B cell (primary cell): ENCODE results near the gene TBC1D14. TPM values are rescaled to one million over a fixed set of nuclear protein-coding genes. Genes with fewer than 3 reads are reported as not detected.

Experiments
- ATAC-seq: fragments of 200-7000 bp; cut with Tn5 transposase; one replicate; pipeline ENCODE4 v1.10.0; 2021; ENCODE audit warnings: low read depth, mild to moderate bottlenecking, moderate number of reproducible peaks, moderate library complexity
- CTCF ChIA-PET: fragments of 350-600 bp; sonication (Branson Sonifier 250); formaldehyde crosslinking; loops from one replicate; lab custom pipeline; 2021; ENCODE audit warnings: antibody characterized with exemption, inconsistent platforms; lab: Charles Lee
- POLR2A ChIA-PET: fragments of 350-600 bp; sonication (Branson Sonifier 250); formaldehyde crosslinking; loops from one replicate; lab custom pipeline; 2021; ENCODE audit warnings: antibody characterized with exemption; lab: Charles Lee
- DNase-seq: peaks from one replicate; pipeline ENCODE4 v3.0.0; 2013
- H2AFZ ChIP-seq: 2 replicates; pipeline ENCODE4 v1.6.1; 2012; ENCODE audit warnings: mild to moderate bottlenecking, low read depth, low read length; ENCODE audit not compliant: insufficient read depth, poor library complexity, severe bottlenecking
- H3K27ac ChIP-seq, 2 donors: 1 replicate in 1 of 2; 2 replicates in 1 of 2; pipeline ENCODE4 v1.5.1; 2012 to 2013; ENCODE audit warnings: low read length in 2 of 2, mild to moderate bottlenecking in 2 of 2, moderate library complexity in 1 of 2
- H3K27me3 ChIP-seq, 4 experiments: fragments of 200-600 bp in 1 of 4; sonication (generic) in 1 of 4; replicated peaks in 1 of 4; 1 replicate in 2 of 4; 2 replicates in 2 of 4; pipeline versions ENCODE4 v1.6.1 to v1.7.0; 2013 to 2016; ENCODE audit warnings: low read length in 3 of 4, mild to moderate bottlenecking in 2 of 4, mixed read lengths in 1 of 4, moderate library complexity in 1 of 4; ENCODE audit not compliant: insufficient read depth in 4 of 4, control insufficient read depth in 3 of 4; ENCODE audit errors: control extremely low read depth in 1 of 4
- H3K36me3 ChIP-seq, 2 experiments: replicated peaks in 1 of 2; 1 replicate in 1 of 2; 2 replicates in 1 of 2; pipeline versions ENCODE4 v1.6.1 to v1.7.1; 2013; ENCODE audit warnings: low read length in 1 of 2; ENCODE audit not compliant: insufficient read depth in 2 of 2, control insufficient read depth in 1 of 2; ENCODE audit errors: control extremely low read depth in 1 of 2, extremely low read depth in 1 of 2
- H3K4me1 ChIP-seq, 2 donors: fragments of 200-600 bp in 1 of 2; sonication (generic) in 1 of 2; 1 replicate in 1 of 2; 2 replicates in 1 of 2; pipeline versions ENCODE4 v1.5.1 to v1.6.1; 2013 to 2017; ENCODE audit warnings: low read length in 2 of 2; ENCODE audit not compliant: control insufficient read depth in 2 of 2, insufficient read depth in 2 of 2
- H3K4me2 ChIP-seq: replicated peaks from 2 replicates; pipeline ENCODE3; 2012; ENCODE audit warnings: mild to moderate bottlenecking, low read depth, low read length; ENCODE audit not compliant: poor library complexity, severe bottlenecking
- H3K4me3 ChIP-seq, 5 experiments: fragments of 200-600 bp in 1 of 5; sonication (generic) in 1 of 5; 1 replicate in 3 of 5; 2 replicates in 2 of 5; pipeline versions ENCODE4 v1.5.1 to v1.7.0; 2011 to 2016; ENCODE audit warnings: low read length in 4 of 5, mild to moderate bottlenecking in 4 of 5, low read depth in 2 of 5, control low read depth in 1 of 5, moderate library complexity in 1 of 5; ENCODE audit not compliant: insufficient read depth in 1 of 5; ENCODE audit errors: control extremely low read depth in 1 of 5, extremely low read depth in 1 of 5
- H3K79me2 ChIP-seq: fragments of 200-600 bp; sonication (generic); one replicate; pipeline ENCODE4 v1.6.0; 2016; ENCODE audit warnings: low read length; ENCODE audit not compliant: control insufficient read depth, insufficient read depth
- H3K9ac ChIP-seq: fragments of 200-600 bp; sonication (generic); 2 replicates; pipeline ENCODE4 v1.6.1; 2017; ENCODE audit warnings: mild to moderate bottlenecking, low read length, moderate library complexity
- H3K9me3 ChIP-seq, 3 donors: one replicate each; pipeline versions ENCODE4 v1.6.1 to v1.7.1; 2013; ENCODE audit warnings: low read length in 2 of 3; ENCODE audit not compliant: control insufficient read depth in 2 of 3, insufficient read depth in 1 of 3; ENCODE audit errors: control extremely low read depth in 1 of 3
- H4K20me1 ChIP-seq: 2 replicates; pipeline ENCODE4 v1.6.0; 2012; ENCODE audit warnings: mild to moderate bottlenecking, low read length; ENCODE audit not compliant: insufficient read depth, control insufficient read depth, poor library complexity, severe bottlenecking
- H3K27ac Mint-ChIP-seq: one replicate; pipeline ENCODE4 v1.8.0; 2021; ENCODE audit warnings: mixed read lengths
- H3K27me3 Mint-ChIP-seq: one replicate; pipeline ENCODE4 v1.8.0; 2021; ENCODE audit warnings: mixed read lengths
- H3K4me1 Mint-ChIP-seq: one replicate; pipeline ENCODE4 v1.8.0; 2021; ENCODE audit warnings: mixed read lengths
- H3K4me3 Mint-ChIP-seq: one replicate; pipeline ENCODE4 v1.8.0; 2021; ENCODE audit warnings: mixed read lengths
- H3K9me3 Mint-ChIP-seq: one replicate; pipeline ENCODE4 v1.8.0; 2022; ENCODE audit warnings: mixed read lengths; ENCODE audit not compliant: insufficient read depth
- CTCF ChIP-seq: fragments of 200-600 bp; IDR thresholded peaks from one replicate; pipeline ENCODE4 v1.8.0; 2022; ENCODE audit warnings: antibody characterized with exemption, mild to moderate bottlenecking
- EZH2 ChIP-seq: IDR thresholded peaks from 2 replicates; pipeline ENCODE4 v1.6.1; 2012; ENCODE audit warnings: borderline replicate concordance, low read depth, mild to moderate bottlenecking, moderate library complexity, low read length; ENCODE audit not compliant: insufficient read depth, poor library complexity, severe bottlenecking
- WGBS: methylation state at CpG from one replicate; pipeline ENCODE4 v1.1.5; 2013; ENCODE audit warnings: missing lambda C conversion rate; ENCODE audit not compliant: insufficient coverage; 5-methylcytosine and 5-hydroxymethylcytosine counted together
- intact Hi-C: fragments of 100-400 bp; cut with micrococcal nuclease; formaldehyde crosslinking; loops from one replicate; pipeline ENCODE4 v1.10.0; 2022
- polyA plus RNA-seq: library from polyadenylated mRNA; depleted of rRNA; stranded (reverse); fragments of >200 nt; gene quantifications from 2 replicates; pipeline ENCODE4 v1.2.3, GENCODE V29; 2012
- total RNA-seq, 2 donors: library from RNA; stranded (reverse); fragments of 120-200 nt in 1 of 2; gene quantifications; 1 replicate in 1 of 2; 2 replicates in 1 of 2; pipeline versions ENCODE4 v1.2.3 to v1.2.4, GENCODE V29; 2013 to 2022

The TBC1D14 gene
- total and polyA plus RNA-seq, 2 donors (not counting 1 experiment from before 2014, with no cell fraction given), result 21.9 to 42.0 TPM

GRCh38 chr4:6941796-6942195 is 32.2 kb downstream of the TBC1D14 start:
- Histone ChIP-seq H3K79me2 (peaks cover 84% of the 10 kb centered on the region), H3K4me1 (peaks cover 52 to 62% of the 10 kb centered on the region in 2 donors), H2AFZ (no peak overlapping the region), H3K9ac (no peak overlapping the region), H3K9me3 (peaks cover 0 to 9% (median 0%) of the 10 kb centered on the region in 3 donors), H3K4me2 (peak overlapping the region; percentile 62), H3K36me3 (peaks cover 0 to 7% of the 10 kb centered on the region in 2 experiments), H4K20me1 (peaks cover 54% of the 10 kb centered on the region), H3K27me3 (no peaks in the 10 kb centered on the region), H3K27ac (peak overlapping the region in 1 of 2 donors; percentile 16), H3K4me3 (no peak overlapping the region)
- 0% methylated on average over 1 of the region's 4 CpGs for WGBS
- ChIA-PET POLR2A (no interaction called here), CTCF (interaction anchor here (1.5 to 1.8 kb wide), 2 partner anchors 21 to 32 kb away, joined by 3 to 4 read pairs; no protein-coding TSS in a partner anchor)
- Mint-ChIP-seq H3K4me3 (peak overlapping the region; percentile 47), H3K27me3 (no peaks in the 10 kb centered on the region), H3K9me3 (no peaks in the 10 kb centered on the region), H3K27ac (peak overlapping the region; percentile 82), H3K4me1 (peaks cover 61% of the 10 kb centered on the region)
- no peak for TF ChIP-seq EZH2
- TF ChIP-seq CTCF, result no peak
- no peak for ATAC-seq
- intact Hi-C loops, result no loop called here
- DNase-seq, result peak; percentile 46

GRCh38 chr4:6942238-6942800 is 32.7 kb downstream of the TBC1D14 start:
- Histone ChIP-seq H3K36me3 (peaks cover 0 to 7% of the 10 kb centered on the region in 2 experiments), H3K9ac (peak overlapping the region; percentile 30), H4K20me1 (peaks cover 49% of the 10 kb centered on the region), H3K79me2 (peaks cover 82% of the 10 kb centered on the region), H3K27ac (peak overlapping the region; percentile 27 to 76), H2AFZ (peak overlapping the region; percentile 34), H3K4me3 (peak overlapping the region in 1 of 5 experiments; percentile 7), H3K4me1 (peaks cover 52 to 62% of the 10 kb centered on the region in 2 donors), H3K27me3 (no peaks in the 10 kb centered on the region), H3K4me2 (peak overlapping the region; percentile 62), H3K9me3 (peaks cover 0 to 4% (median 0%) of the 10 kb centered on the region in 3 donors)
- no peaks in the 10 kb centered on the region for H3K9me3 Mint-ChIP-seq
- peak; percentile 9 for ATAC-seq
- peak overlapping the region; percentile 59 for H3K4me3 Mint-ChIP-seq
- CTCF ChIA-PET, result interaction anchor here (0.6 to 1.8 kb wide), 4 partner anchors 21 to 201 kb away, joined by 3 to 4 read pairs (median 3); no protein-coding TSS in a partner anchor
- peak overlapping the region; percentile 87 for H3K27ac Mint-ChIP-seq
- POLR2A ChIA-PET, result no interaction called here
- intact Hi-C loops, result no loop called here
- 10% methylated on average over 2 of the region's 7 CpGs for WGBS
- TF ChIP-seq CTCF (no peak), EZH2 (no peak)
- H3K4me1 Mint-ChIP-seq, result peaks cover 59% of the 10 kb centered on the region
- no peaks in the 10 kb centered on the region for H3K27me3 Mint-ChIP-seq
- peak; percentile 38 for DNase-seq
